ENCODE measurements around the gene ANXA6. TPM values are rescaled to one million over a fixed set of nuclear protein-coding genes. Genes with fewer than 3 reads are reported as not detected.

The ANXA6 gene
- total and polyA plus RNA-seq, 5 donors from 2014 or later, result 171 to 364 (median 290) TPM

- H3K36me3 Mint-ChIP-seq, result peaks cover 13% of the 10 kb centered on the region
- ATAC-seq (ENCODE audit: low read depth in 2 of 2) (no peak), DNase-seq (peak in 1 of 3 donors; percentile 55)
Measured at GRCh38 chr5:151155775-151156506, 1.6 kb downstream of the ANXA6 start.

GRCh38 chr5:151154931-151155774 lies 2.4 kb downstream of the ANXA6 start:
- H3K27me3 ChIP-seq (ENCODE audit: control insufficient read depth, insufficient read depth, low read length), result no peaks in the 10 kb centered on the region
- peak overlapping the region; percentile 98 to 100 (median 98) for H3K4me3 Mint-ChIP-seq
- H3K27me3 Mint-ChIP-seq, result no peaks in the 10 kb centered on the region
- H3K36me3 ChIP-seq (ENCODE audit: control insufficient read depth, insufficient read depth, low read length), result no peaks in the 10 kb centered on the region
- ATAC-seq (ENCODE audit: low read depth in 2 of 2) (peak; percentile 64 to 67), DNase-seq (peak; percentile 51 to 85 (median 69))
- H3K4me1 Mint-ChIP-seq, result peaks cover 51 to 82% (median 71%) of the 10 kb centered on the region in 4 donors
- peak overlapping the region; percentile 95 to 99 (median 98) for H3K27ac Mint-ChIP-seq
- no peaks in the 10 kb centered on the region for H3K9me3 ChIP-seq (ENCODE audit: control insufficient read depth in 2 of 2, low read length in 2 of 2)
- H3K4me3 ChIP-seq (ENCODE audit: low read depth, low read length), result peak overlapping the region; percentile 92
- H3K4me1 ChIP-seq (ENCODE audit: control insufficient read depth, insufficient read depth, low read length, poor library complexity, severe bottlenecking), result peaks cover 82% of the 10 kb centered on the region
- H3K27ac ChIP-seq (ENCODE audit: insufficient read depth, low read length, poor library complexity, severe bottlenecking), result peak overlapping the region; percentile 87
- no peaks in the 10 kb centered on the region for H3K9me3 Mint-ChIP-seq
- peaks cover 13% of the 10 kb centered on the region for H3K36me3 Mint-ChIP-seq

More at GRCh38 chr5:151155775-151156506, 1.6 kb downstream of the ANXA6 start:
- Mint-ChIP-seq H3K4me1 (peaks cover 46 to 77% (median 68%) of the 10 kb centered on the region in 4 donors), H3K27ac (peak overlapping the region; percentile 95 to 99 (median 98)), H3K27me3 (no peaks in the 10 kb centered on the region), H3K9me3 (no peaks in the 10 kb centered on the region), H3K4me3 (peak overlapping the region; percentile 98 to 100 (median 98))
- Histone ChIP-seq H3K4me3 (ENCODE audit: low read depth, low read length) (peak overlapping the region; percentile 92), H3K4me1 (ENCODE audit: control insufficient read depth, insufficient read depth, low read length, poor library complexity, severe bottlenecking) (peaks cover 74% of the 10 kb centered on the region), H3K27me3 (ENCODE audit: control insufficient read depth, insufficient read depth, low read length) (no peaks in the 10 kb centered on the region), H3K36me3 (ENCODE audit: control insufficient read depth, insufficient read depth, low read length) (no peaks in the 10 kb centered on the region), H3K27ac (ENCODE audit: insufficient read depth, low read length, poor library complexity, severe bottlenecking) (peak overlapping the region; percentile 87), H3K9me3 (ENCODE audit: control insufficient read depth in 2 of 2, low read length in 2 of 2) (no peaks in the 10 kb centered on the region)

GRCh38 chr5:151153766-151154272 lies 3.8 kb downstream of the ANXA6 start:
- peaks cover 16% of the 10 kb centered on the region for H3K36me3 Mint-ChIP-seq
- peak in 2 of 3 donors; percentile 33 to 47 for DNase-seq
- H3K27ac ChIP-seq (ENCODE audit: insufficient read depth, low read length, poor library complexity, severe bottlenecking), result peak overlapping the region; percentile 87
- no peaks in the 10 kb centered on the region for H3K9me3 ChIP-seq (ENCODE audit: control insufficient read depth in 2 of 2, low read length in 2 of 2)
- H3K4me1 Mint-ChIP-seq, result peaks cover 52 to 91% (median 73%) of the 10 kb centered on the region in 4 donors
- H3K27me3 Mint-ChIP-seq, result no peaks in the 10 kb centered on the region
- H3K27ac Mint-ChIP-seq, result peak overlapping the region; percentile 97 to 99 (median 99)
- H3K4me3 Mint-ChIP-seq, result peak overlapping the region; percentile 67 to 100 (median 85)
- no peak for ATAC-seq (ENCODE audit: low read depth in 2 of 2)
- H3K4me3 ChIP-seq (ENCODE audit: low read depth, low read length), result peak overlapping the region; percentile 92
- no peaks in the 10 kb centered on the region for H3K36me3 ChIP-seq (ENCODE audit: control insufficient read depth, insufficient read depth, low read length)
- H3K9me3 Mint-ChIP-seq, result no peaks in the 10 kb centered on the region
- H3K27me3 ChIP-seq (ENCODE audit: control insufficient read depth, insufficient read depth, low read length), result no peaks in the 10 kb centered on the region
- peaks cover 96% of the 10 kb centered on the region for H3K4me1 ChIP-seq (ENCODE audit: control insufficient read depth, insufficient read depth, low read length, poor library complexity, severe bottlenecking)

- Histone ChIP-seq H3K27me3 (ENCODE audit: control insufficient read depth, insufficient read depth, low read length) (no peaks in the 10 kb centered on the region), H3K27ac (ENCODE audit: insufficient read depth, low read length, poor library complexity, severe bottlenecking) (peak overlapping the region; percentile 87), H3K36me3 (ENCODE audit: control insufficient read depth, insufficient read depth, low read length) (no peaks in the 10 kb centered on the region), H3K4me1 (ENCODE audit: control insufficient read depth, insufficient read depth, low read length, poor library complexity, severe bottlenecking) (peaks cover 95% of the 10 kb centered on the region), H3K4me3 (ENCODE audit: low read depth, low read length) (peak overlapping the region; percentile 92), H3K9me3 (ENCODE audit: control insufficient read depth in 2 of 2, low read length in 2 of 2) (no peaks in the 10 kb centered on the region)
- Mint-ChIP-seq H3K36me3 (peaks cover 19% of the 10 kb centered on the region), H3K4me1 (peaks cover 51 to 91% (median 73%) of the 10 kb centered on the region in 4 donors), H3K27ac (peak overlapping the region; percentile 97 to 99 (median 99)), H3K9me3 (no peaks in the 10 kb centered on the region), H3K27me3 (no peaks in the 10 kb centered on the region), H3K4me3 (peak overlapping the region; percentile 67 to 100 (median 85))
- ATAC-seq (ENCODE audit: low read depth in 2 of 2) (no peak), DNase-seq (no peak)
Measured at GRCh38 chr5:151153300-151153699, 4.3 kb downstream of the ANXA6 start.

- Histone ChIP-seq H3K27me3 (ENCODE audit: control insufficient read depth, insufficient read depth, low read length) (no peaks in the 10 kb centered on the region), H3K27ac (ENCODE audit: insufficient read depth, low read length, poor library complexity, severe bottlenecking) (peak overlapping the region; percentile 87), H3K4me3 (ENCODE audit: low read depth, low read length) (peak overlapping the region; percentile 92), H3K4me1 (ENCODE audit: control insufficient read depth, insufficient read depth, low read length, poor library complexity, severe bottlenecking) (peaks cover 100% of the 10 kb centered on the region), H3K36me3 (ENCODE audit: control insufficient read depth, insufficient read depth, low read length) (peaks cover 10% of the 10 kb centered on the region), H3K9me3 (ENCODE audit: control insufficient read depth in 2 of 2, low read length in 2 of 2) (no peaks in the 10 kb centered on the region)
- Mint-ChIP-seq H3K9me3 (no peaks in the 10 kb centered on the region), H3K4me1 (peaks cover 48 to 98% (median 81%) of the 10 kb centered on the region in 4 donors), H3K27ac (peak overlapping the region; percentile 97 to 99 (median 99)), H3K36me3 (peaks cover 32% of the 10 kb centered on the region), H3K4me3 (peak overlapping the region; percentile 66 to 100 (median 80)), H3K27me3 (no peaks in the 10 kb centered on the region)
- DNase-seq (peak in 1 of 3 donors; percentile 41), ATAC-seq (ENCODE audit: low read depth in 2 of 2) (no peak)
Measured at GRCh38 chr5:151151793-151152192, 5.8 kb downstream of the ANXA6 start.

- DNase-seq (peak in 1 of 3 donors; percentile 51), ATAC-seq (ENCODE audit: low read depth in 2 of 2) (no peak)
- peak overlapping the region; percentile 66 to 100 (median 80) for H3K4me3 Mint-ChIP-seq
- H3K36me3 Mint-ChIP-seq, result peaks cover 32% of the 10 kb centered on the region
- Histone ChIP-seq H3K36me3 (ENCODE audit: control insufficient read depth, insufficient read depth, low read length) (peaks cover 15% of the 10 kb centered on the region), H3K4me1 (ENCODE audit: control insufficient read depth, insufficient read depth, low read length, poor library complexity, severe bottlenecking) (peaks cover 100% of the 10 kb centered on the region), H3K27me3 (ENCODE audit: control insufficient read depth, insufficient read depth, low read length) (no peaks in the 10 kb centered on the region), H3K9me3 (ENCODE audit: control insufficient read depth in 2 of 2, low read length in 2 of 2) (no peaks in the 10 kb centered on the region), H3K27ac (ENCODE audit: insufficient read depth, low read length, poor library complexity, severe bottlenecking) (peak overlapping the region; percentile 87), H3K4me3 (ENCODE audit: low read depth, low read length) (peak overlapping the region; percentile 92)
- H3K27me3 Mint-ChIP-seq, result no peaks in the 10 kb centered on the region
- peaks cover 48 to 100% (median 85%) of the 10 kb centered on the region in 4 donors for H3K4me1 Mint-ChIP-seq
- H3K27ac Mint-ChIP-seq, result peak overlapping the region; percentile 97 to 99 (median 99)
- H3K9me3 Mint-ChIP-seq, result no peaks in the 10 kb centered on the region
Measured at GRCh38 chr5:151151263-151151660, 6.3 kb downstream of the ANXA6 start.

- Histone ChIP-seq H3K27me3 (ENCODE audit: control insufficient read depth, insufficient read depth, low read length) (no peaks in the 10 kb centered on the region), H3K9me3 (ENCODE audit: control insufficient read depth in 2 of 2, low read length in 2 of 2) (no peaks in the 10 kb centered on the region), H3K4me1 (ENCODE audit: control insufficient read depth, insufficient read depth, low read length, poor library complexity, severe bottlenecking) (peaks cover 100% of the 10 kb centered on the region), H3K27ac (ENCODE audit: insufficient read depth, low read length, poor library complexity, severe bottlenecking) (peak overlapping the region; percentile 87), H3K36me3 (ENCODE audit: control insufficient read depth, insufficient read depth, low read length) (peaks cover 21% of the 10 kb centered on the region), H3K4me3 (ENCODE audit: low read depth, low read length) (peak overlapping the region; percentile 92)
- Mint-ChIP-seq H3K27ac (peak overlapping the region; percentile 97 to 99 (median 99)), H3K27me3 (no peaks in the 10 kb centered on the region), H3K36me3 (peaks cover 35% of the 10 kb centered on the region), H3K4me1 (peaks cover 48 to 100% (median 87%) of the 10 kb centered on the region in 4 donors), H3K4me3 (peak overlapping the region; percentile 66 to 100 (median 80)), H3K9me3 (no peaks in the 10 kb centered on the region)
- DNase-seq (peak; percentile 64 to 83 (median 79)), ATAC-seq (ENCODE audit: low read depth in 2 of 2) (peak; percentile 84 to 87)
Measured at GRCh38 chr5:151150471-151151262, 6.9 kb downstream of the ANXA6 start.
